Hepatocyte (in vitro differentiated cells): ENCODE measurements around the gene NME9. TPM values are rescaled to one million over a fixed set of nuclear protein-coding genes. Genes with fewer than 3 reads are reported as not detected.
A peak's percentile ranks its signal among the peaks of the same experiment; 100 is the strongest.

ENCODE experiments used
- DNase-seq: peaks from one replicate; pipeline ENCODE4 v3.0.0-alpha.2; 2016; ENCODE audit warnings: low spot score
- H2AFZ ChIP-seq: fragments of 200-600 bp; sonication (generic); 2 replicates; pipeline ENCODE4 v1.6.0; 2016; ENCODE audit warnings: antibody characterized with exemption, mild to moderate bottlenecking
- H3K27ac ChIP-seq: fragments of 200-600 bp; sonication (generic); 2 replicates; pipeline ENCODE4 v1.5.1; 2016; ENCODE audit warnings: mild to moderate bottlenecking
- H3K27me3 ChIP-seq: fragments of 200-600 bp; sonication (generic); 2 replicates; pipeline ENCODE4 v1.6.1; 2016
- H3K36me3 ChIP-seq: fragments of 200-600 bp; sonication (generic); replicated peaks from 2 replicates; pipeline ENCODE4 v1.5.1; 2016; ENCODE audit warnings: low read depth; ENCODE audit not compliant: insufficient read depth
- H3K4me1 ChIP-seq: fragments of 200-600 bp; sonication (generic); 2 replicates; pipeline ENCODE4 v1.5.1; 2016; ENCODE audit warnings: mild to moderate bottlenecking, moderate library complexity; ENCODE audit not compliant: insufficient read depth
- H3K4me2 ChIP-seq: fragments of 200-600 bp; sonication (generic); 2 replicates; pipeline ENCODE4 v1.6.0; 2016
- H3K4me3 ChIP-seq: fragments of 200-600 bp; sonication (generic); 2 replicates; pipeline ENCODE4 v1.5.1; 2016; ENCODE audit warnings: mild to moderate bottlenecking
- H3K79me2 ChIP-seq: fragments of 200-600 bp; sonication (generic); 2 replicates; pipeline ENCODE4 v1.6.0; 2017; ENCODE audit warnings: mild to moderate bottlenecking
- H3K9me2 ChIP-seq: fragments of 200-600 bp; sonication (generic); replicated peaks from 2 replicates; pipeline ENCODE4 v1.6.0; 2017; ENCODE audit warnings: mild to moderate bottlenecking; ENCODE audit not compliant: insufficient read depth
- H3K9me3 ChIP-seq: fragments of 200-600 bp; sonication (generic); 2 replicates; pipeline ENCODE4 v1.5.1; 2016; ENCODE audit warnings: low read depth, mild to moderate bottlenecking
- H4K20me1 ChIP-seq: fragments of 200-600 bp; sonication (generic); 2 replicates; pipeline ENCODE4 v1.6.0; 2016; ENCODE audit warnings: mild to moderate bottlenecking; ENCODE audit not compliant: insufficient read depth, poor library complexity, severe bottlenecking
- CTCF ChIP-seq: fragments of 200-600 bp; sonication (generic); IDR thresholded peaks from 2 replicates; pipeline ENCODE4 v1.5.1; 2016; ENCODE audit warnings: antibody characterized with exemption, mild to moderate bottlenecking; ENCODE audit not compliant: poor library complexity
- EZH2 ChIP-seq: fragments of 200-600 bp; sonication (generic); IDR thresholded peaks from 2 replicates; pipeline ENCODE4 v1.6.1; 2016; ENCODE audit warnings: antibody characterized with exemption, mild to moderate bottlenecking, borderline replicate concordance
- EZH2phosphoT487 ChIP-seq: fragments of 200-600 bp; sonication (generic); IDR thresholded peaks from one replicate; pipeline ENCODE4 v1.6.1; 2018; ENCODE audit warnings: antibody characterized with exemption, mild to moderate bottlenecking, low read depth, moderate library complexity; ENCODE audit not compliant: unreplicated experiment, severe bottlenecking
- WGBS: methylation state at CpG from one replicate; pipeline ENCODE4 v1.1.6; 2016; ENCODE audit warnings: low lambda C conversion rate; ENCODE audit errors: missing lambda C conversion rate; 5-methylcytosine and 5-hydroxymethylcytosine counted together
- polyA plus RNA-seq: library from polyadenylated mRNA; unstranded; fragments of >200 nt; fragmentation: Nextera tagmentation; extraction: Ambion mirVana; gene quantifications from 2 replicates; pipeline ENCODE4 v1.2.1, GENCODE V29; 2016
- total RNA-seq: library from RNA; depleted of rRNA; stranded (reverse); fragments of >200 nt; gene quantifications from 2 replicates; pipeline ENCODE4 v1.2.3, GENCODE V29; 2014

Gene NME9
- total and polyA plus RNA-seq, 2 experiments from 2014 or later: 1.0 TPM; not detected in 1

GRCh38 chr3:138331143-138331894, 1.7 kb upstream of the NME9 start:
- Histone ChIP-seq H3K4me3 (no peak overlapping the region), H3K79me2 (no peaks in the 10 kb centered on the region), H3K4me1 (peaks cover 16% of the 10 kb centered on the region), H2AFZ (no peak overlapping the region), H3K27me3 (no peaks in the 10 kb centered on the region), H3K9me2 (no peaks in the 10 kb centered on the region), H3K4me2 (no peak overlapping the region), H3K9me3 (no peaks in the 10 kb centered on the region), H3K36me3 (no peaks in the 10 kb centered on the region), H4K20me1 (no peaks in the 10 kb centered on the region), H3K27ac (no peak overlapping the region)
- WGBS: 92% methylated on average over 6 of the region's 6 CpGs
- no peak for DNase-seq
- TF ChIP-seq EZH2phosphoT487 (no peak), CTCF (peak; percentile 10), EZH2 (no peak)

GRCh38 chr3:138329984-138330293, 288 bp upstream of the NME9 start:
- H3K27ac ChIP-seq: no peak overlapping the region

GRCh38 chr3:138328341-138328740, 1.3 kb downstream of the NME9 start:
- no peaks in the 10 kb centered on the region for H3K9me3 ChIP-seq
- WGBS: 21% methylated on average over 2 of the region's 2 CpGs
- TF ChIP-seq EZH2: no peak
- TF ChIP-seq CTCF: peak; percentile 18

More at GRCh38 chr3:138329984-138330293, 288 bp upstream of the NME9 start:
- peaks cover 10% of the 10 kb centered on the region for H3K4me1 ChIP-seq
- peak overlapping the region; percentile 97 for H3K4me2 ChIP-seq
- no peaks in the 10 kb centered on the region for H3K79me2 ChIP-seq
- H3K9me2 ChIP-seq: no peaks in the 10 kb centered on the region
- no peak for DNase-seq
- H3K36me3 ChIP-seq: no peaks in the 10 kb centered on the region
- TF ChIP-seq EZH2 (no peak), EZH2phosphoT487 (no peak), CTCF (no peak)
- no peaks in the 10 kb centered on the region for H3K9me3 ChIP-seq
- 13% methylated on average over 7 of the region's 7 CpGs for WGBS
- no peak overlapping the region for H2AFZ ChIP-seq
- H3K4me3 ChIP-seq: peak overlapping the region; percentile 59
- H4K20me1 ChIP-seq: no peaks in the 10 kb centered on the region
- no peaks in the 10 kb centered on the region for H3K27me3 ChIP-seq

More at GRCh38 chr3:138328341-138328740, 1.3 kb downstream of the NME9 start:
- no peaks in the 10 kb centered on the region for H3K36me3 ChIP-seq
- H3K27me3 ChIP-seq: no peaks in the 10 kb centered on the region
- peak; percentile 24 for DNase-seq
- peak overlapping the region; percentile 97 for H3K4me2 ChIP-seq
- no peak overlapping the region for H3K4me3 ChIP-seq
- H3K79me2 ChIP-seq: no peaks in the 10 kb centered on the region
- no peaks in the 10 kb centered on the region for H4K20me1 ChIP-seq
- no peak overlapping the region for H2AFZ ChIP-seq
- no peaks in the 10 kb centered on the region for H3K9me2 ChIP-seq
- no peak overlapping the region for H3K27ac ChIP-seq
- peaks cover 6% of the 10 kb centered on the region for H3K4me1 ChIP-seq
